CD4-positive, alpha-beta T cell treated with Interleukin-15 for 1 hour (primary cell): ENCODE results near the gene SCUBE1.

Experiments
- DNase-seq: peaks from one replicate; pipeline ENCODE4 v3.0.0-alpha.2; 2020

Gene SCUBE1

DNA sequence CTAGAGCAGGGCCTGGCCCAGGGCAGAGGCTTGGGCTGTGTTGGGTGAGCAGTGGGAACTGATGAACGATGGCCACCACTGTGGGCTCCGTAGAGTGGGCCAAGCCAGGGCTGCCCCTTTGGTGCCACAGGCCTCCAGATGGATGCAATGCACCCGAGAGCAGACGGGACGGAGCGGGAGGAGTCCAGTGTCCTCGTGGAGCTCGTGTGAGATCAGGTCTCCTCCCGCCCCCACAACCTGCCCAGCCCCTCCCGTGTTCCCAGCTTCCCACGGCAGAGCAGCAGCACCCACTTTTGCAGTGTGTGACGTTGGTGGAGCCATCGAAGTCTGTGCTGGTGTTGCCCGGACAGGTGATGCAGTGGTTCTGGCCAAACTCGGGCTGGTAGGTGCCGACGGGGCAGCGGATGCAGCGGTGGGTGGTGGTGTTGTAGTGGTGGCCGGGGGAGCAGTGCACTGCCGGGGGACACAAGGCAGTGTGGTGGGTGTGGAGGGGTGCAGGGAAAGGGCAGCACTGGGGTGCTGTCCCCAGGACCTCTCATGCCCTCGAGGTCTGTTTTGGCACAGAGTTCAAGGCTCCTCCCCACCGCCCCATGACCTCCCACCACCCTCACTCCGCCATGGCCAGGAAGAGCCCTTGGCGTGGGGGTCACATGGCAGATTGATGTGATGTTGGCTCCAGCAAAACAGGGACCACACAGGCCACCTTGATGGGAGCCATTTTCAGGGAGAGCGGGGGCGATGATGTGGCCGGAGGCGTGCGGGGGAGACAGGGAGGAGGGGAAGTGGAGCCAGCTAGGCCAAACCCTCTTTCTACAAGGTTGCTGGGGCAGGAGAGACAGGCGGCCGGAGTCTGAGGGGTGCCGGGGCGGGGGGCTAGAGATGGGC is 132.3 kb downstream of the SCUBE1 start:
- no peak for DNase-seq

DNA sequence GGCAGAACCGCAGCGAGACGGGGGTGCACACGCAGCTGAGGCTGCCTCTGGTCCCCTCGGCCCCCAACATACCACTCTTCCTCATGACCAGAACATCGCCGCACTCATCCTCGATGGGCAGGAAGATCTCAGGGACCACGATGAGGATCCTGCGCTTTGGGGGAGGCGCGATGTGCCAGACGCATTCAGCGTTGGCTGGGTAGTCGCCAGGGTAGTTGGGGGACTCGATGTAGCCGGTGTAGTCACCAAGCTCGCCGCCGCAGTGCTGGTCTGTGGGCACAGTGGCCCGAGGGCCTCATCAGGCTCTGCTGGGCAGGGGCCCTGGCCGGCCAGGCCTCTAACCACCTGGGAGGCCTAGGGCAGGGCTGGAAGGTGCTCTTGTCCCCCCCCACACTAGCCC is 133.2 kb downstream of the SCUBE1 start:
- no peak for DNase-seq

DNA sequence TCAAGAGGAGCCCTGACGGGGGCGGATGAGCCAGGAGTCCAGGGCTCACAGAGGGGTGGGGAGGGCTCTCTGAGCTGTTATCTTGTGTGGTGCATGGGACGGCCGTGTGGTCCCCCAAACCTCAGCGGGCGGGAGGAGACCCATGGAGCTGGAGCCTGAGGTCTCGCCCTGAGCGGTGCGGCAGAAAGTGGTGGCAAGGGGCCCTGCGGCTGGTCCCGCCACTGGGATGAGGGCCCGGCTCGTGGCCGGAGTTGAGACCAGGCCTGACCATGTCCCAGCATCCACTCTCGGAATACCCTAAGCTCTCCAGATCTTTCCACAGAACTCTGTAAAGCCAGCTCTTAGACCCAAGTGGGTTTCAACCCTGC is 133.7 kb downstream of the SCUBE1 start:
- DNase-seq, result no peak

DNA sequence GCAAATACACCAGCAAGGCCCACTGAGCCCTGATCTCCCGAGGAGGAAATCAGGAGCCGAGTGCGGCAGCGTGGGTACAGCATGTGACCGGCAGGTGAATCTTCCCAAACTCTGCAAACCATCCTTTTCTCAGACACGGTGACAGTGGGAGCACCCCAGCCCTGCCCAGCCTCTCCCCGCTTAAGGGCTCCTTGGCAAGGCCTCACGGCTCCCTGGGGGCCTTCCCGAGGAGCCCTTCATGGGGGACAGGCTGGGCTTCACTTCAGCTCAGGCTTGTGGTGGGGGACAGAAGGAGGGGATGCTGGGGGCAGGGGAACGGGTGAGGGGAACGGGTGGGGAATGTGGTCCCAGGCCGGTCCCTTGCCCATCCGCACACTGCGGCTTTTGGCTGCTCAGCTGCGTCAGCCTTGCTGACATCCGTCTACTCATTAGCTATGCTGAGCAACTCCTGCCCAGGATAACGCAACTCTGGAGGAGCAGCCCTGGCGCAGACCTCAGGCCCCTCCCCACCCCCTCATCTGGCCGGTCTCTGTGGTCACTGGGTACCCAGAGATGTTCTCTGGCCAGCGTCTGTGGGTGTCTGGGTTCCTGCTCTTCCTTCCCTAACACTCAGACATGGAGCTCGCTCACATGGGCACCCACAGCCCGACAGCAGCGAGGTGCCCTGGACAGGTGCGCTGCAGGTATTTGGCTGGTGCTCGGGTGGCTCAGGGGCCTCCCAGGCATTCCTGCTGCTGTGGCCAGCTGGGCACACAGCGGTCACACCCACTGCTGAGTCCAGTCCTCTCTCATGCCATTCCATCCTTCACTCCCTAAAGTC is 134.3 kb downstream of the SCUBE1 start:
- no peak for DNase-seq

DNA sequence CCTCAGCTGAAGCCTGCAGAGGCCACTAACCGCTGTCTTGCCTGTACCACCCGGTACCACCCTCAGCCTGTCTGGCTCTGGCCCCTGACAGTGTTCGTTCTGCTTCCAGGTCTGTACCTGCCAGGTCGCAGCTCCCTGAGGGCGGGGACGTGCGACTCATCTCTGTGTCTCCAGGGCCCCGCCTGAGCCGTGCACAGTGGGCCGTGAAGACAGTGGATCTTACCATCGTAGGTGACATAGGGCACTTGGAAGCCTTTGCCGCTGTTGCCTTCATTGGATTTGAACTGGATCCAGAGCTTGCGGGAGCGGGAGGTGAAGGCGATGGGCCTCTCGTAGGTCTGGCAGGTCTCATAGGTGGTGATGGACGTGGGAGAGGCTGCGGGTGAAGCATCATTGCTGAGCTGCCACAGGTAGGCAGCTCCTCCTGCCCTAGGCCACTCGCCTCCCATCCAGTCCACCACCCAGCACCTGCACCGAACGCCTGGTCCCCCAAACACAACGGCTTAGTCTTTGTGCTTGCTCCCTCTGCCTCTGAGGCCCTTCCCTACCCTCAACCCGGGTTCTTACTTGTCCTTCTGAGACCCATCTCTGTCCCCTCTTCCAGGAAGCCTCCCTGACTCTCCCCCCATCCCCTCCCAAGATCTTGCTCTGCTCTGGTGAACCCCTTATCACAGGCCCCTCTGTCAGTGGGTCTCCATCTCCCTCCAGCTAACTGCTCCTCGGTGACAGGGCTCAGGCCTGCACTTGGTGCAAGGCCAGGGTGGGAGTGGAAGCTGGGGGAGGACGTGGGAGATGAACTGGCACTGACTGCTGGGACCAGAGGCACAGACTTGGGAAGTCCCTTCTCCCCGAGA is 135.1 kb downstream of the SCUBE1 start:
- DNase-seq, result no peak

DNA sequence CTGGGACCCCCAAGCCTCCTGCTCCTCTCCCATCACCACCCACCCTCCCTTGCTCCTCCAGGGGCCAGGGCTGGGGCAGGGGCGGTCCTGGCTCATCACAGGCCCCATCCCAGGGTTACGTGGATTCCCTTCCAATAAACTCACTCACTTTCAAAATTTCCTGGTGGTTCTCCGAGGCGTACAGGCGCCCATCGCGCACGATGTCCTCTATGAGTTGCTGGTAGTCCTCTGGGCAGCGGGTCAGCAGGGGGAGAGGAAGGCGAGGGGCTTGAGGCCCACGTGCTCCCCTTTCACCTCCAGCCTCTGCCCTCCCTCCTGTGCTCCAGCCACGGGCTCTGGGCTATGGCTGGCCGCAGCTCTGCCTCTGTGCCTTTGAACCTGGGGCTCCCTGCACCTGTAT is 135.8 kb downstream of the SCUBE1 start:
- DNase-seq, result no peak

DNA sequence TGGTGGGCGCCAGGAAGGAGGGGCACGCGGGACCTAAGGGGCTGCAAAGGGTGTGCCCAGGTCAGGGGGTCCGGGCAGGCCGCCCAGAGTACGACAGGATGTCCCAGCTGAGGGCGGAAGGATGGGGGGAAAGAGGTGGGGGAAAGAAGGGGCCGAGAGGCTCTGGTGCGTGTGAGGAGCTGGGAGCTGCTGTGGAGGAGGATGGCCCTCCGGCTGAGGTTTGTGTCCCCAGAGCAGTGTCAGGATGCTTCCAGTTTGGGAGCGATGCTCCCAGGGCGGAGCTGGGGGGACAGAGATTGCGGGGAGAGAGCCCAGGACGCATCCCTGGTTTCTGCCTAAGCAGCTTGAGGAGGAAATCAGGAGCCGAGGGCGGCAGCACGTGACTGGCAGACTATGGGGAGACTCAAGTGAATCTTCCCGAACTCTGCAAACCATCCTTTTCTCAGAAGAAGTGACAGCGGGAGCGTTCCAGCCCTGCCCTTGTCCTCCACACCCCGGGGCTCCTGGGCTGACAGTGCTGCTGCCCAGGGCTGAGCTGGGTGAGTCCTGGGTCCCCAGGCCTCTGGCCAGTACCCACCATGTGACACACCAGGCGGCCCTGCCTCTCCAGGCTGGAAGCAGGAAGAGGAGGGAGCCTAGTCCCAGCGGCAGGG is 136.5 kb downstream of the SCUBE1 start:
- no peak for DNase-seq

DNA sequence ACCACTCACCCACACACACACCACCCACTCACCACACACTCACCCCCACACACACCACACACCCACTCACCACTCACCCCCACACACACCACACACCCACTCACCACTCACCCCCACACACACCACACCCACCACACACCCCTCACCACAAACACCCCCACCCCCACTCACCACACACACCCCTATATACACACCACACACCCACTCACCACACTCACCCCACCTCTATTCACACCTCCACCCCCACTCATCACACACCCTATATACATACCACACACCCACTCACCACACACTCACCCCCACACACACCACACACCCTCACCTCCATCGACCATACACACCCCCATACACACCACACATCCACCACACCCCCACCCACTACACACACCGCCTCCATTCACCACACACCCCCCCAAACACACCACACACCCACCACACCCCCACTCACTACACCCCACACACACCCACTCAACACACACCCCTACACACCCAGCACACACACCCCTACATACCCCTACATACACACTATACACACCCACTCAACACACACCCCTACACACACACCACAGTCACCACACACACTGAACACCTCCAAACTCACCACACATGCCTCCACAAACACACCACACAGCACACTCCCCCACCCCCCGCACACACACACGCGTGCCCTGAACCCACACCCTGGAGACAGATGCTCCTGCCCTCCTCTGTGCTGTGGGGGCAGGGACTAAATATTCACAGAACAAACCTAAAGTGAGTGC is 137.2 kb downstream of the SCUBE1 start:
- DNase-seq, result peak; percentile 46

DNA sequence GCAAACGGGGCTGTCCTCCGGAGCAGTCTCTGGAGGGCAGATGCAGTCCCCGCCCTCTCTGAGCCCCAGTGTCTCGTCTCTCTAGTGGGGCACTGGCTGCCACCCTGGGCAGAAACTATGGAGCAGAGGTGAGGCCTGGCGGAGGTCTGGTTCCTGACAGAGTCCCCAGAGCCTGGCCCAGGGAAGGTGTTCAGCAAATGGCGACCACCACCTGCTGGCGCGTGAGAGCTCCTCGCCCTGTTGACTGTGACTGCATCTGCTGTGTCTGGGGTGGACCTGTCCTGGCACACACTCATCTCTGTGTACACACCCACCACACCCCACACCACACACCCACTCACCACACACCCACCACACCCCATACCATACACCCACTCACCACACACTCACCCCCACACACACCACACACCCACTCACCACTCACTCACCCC is 137.9 kb downstream of the SCUBE1 start:
- no peak for DNase-seq

DNA sequence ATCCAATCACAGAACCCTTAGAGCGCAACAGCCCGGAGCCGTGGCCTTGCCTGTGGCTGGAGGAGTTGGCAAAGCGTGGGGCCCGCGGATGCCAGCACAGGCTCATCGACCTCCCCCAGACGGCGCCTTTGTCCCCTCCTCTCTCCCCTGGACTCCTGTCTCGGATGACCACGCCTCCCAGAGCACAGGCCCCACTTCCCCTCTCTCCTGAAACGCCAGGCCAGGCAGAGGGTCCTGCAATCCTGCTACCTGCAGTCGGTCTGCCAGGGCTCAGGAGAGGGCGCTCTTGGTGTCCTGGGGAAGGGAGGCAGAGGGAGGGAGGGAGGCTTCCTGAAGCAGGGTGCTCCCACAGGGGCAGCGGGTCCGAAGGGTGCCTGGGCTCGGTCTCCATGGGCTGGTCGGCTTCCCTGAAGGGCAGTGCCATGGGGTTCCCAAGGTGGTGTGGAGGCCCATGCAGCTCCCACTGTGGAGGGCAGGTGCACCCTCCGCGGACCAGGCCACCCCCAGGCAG is 139.6 kb downstream of the SCUBE1 start:
- no peak for DNase-seq

DNA sequence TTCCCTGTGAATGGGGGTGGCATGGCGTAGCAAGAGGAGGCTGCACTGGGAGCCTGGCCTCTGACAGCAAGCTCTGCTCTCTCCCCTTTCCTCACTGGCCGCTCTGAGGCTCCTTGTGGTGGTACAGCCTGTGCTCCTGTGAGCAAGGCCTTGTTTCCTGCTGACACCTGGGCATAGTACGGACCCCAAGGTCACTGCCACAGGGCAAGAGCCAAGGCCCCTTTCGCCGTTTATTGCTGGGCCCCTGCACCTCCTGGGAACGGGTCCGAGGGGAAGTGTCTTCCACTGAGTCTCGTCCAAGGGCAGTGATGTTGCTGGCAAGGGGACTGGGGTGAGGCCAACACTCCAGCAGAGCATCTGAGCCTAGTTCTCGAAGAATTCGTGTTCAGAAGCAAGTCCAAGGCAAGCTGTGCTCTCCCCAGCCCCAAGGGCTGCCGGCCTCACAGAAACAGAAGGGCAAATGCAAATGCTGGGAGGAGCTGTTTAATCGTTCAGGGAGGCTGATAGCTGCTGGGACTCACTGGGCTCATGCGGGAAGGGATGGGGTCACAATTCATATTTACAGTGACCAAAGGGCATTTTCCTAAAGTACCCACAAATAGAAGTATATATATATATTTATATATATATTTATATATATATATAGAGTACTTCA is 140.3 kb downstream of the SCUBE1 start:
- no peak for DNase-seq

DNA sequence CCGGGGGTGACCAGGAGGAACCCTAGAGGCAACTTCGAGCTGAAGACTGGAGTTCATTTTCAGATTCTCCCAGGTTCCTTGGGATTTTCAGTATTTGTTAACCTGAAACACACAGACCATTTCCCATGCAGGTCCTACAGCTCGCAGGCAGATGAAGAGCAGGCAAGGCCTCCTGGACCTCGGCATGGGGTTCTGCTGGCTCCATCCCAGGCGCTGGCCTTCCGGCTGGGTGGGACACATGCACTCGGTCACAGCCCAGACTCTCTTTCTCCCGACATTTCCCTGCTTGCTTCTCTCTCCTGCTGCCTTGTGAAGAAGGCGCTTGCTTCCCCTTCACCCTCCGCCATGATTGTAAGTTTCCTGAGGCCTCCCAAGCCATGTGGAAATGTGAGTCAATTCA is 140.8 kb downstream of the SCUBE1 start:
- no peak for DNase-seq

DNA sequence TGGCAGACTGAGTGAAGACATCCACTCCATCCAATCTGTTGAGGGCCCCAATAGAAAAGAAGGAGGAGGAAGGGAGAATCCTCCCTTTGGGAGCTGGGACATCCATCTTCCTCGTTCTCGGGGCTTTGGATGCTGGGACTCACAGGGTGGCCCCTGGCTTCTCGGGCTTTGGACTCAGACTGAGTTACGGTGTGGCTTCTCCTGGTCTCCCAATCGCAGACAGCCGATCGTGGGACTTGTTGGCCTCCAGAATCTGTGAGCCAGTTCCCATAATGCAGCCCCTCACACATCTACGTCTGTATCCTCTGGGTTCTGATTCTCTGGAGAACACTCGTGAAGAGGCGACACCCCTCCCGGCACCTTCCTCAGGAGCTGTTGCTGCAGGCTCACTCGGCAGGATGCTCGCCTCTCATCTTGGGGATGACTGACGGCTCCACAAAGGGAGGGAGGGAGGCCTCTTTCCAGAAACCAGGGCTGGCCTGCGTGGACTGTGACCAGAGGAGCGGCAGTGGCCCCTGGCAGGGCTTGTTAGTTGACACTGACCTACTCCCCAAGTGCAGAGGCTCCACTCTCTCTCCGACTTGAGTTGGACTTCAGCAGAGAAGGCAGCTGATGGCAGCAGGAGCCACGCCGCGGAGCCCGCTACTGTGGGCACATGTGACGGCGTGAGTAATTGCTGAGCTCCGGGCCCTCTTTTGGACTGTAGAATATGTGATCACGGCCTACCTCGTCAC is 141.5 kb downstream of the SCUBE1 start:
- DNase-seq, result no peak

DNA sequence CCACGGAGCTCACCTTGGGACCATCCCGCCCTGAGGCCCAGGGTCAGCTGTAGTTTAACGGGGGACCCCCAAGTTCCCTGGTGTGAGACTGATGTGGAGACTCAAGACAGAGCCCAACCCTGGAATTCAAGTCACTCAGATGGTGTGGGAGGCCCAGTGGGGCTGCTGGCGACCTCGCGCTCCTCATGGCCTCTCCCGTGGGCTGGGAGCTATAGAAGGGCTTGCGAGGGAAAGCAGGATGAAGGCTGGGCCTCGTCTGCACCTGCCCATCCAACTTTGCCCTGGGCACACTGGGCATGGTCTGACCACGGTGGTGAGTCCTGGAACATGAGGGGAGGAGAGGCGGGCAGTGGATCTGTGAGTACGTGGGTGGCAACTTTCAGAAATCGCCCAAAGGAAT is 142.6 kb downstream of the SCUBE1 start:
- DNase-seq, result no peak

DNA sequence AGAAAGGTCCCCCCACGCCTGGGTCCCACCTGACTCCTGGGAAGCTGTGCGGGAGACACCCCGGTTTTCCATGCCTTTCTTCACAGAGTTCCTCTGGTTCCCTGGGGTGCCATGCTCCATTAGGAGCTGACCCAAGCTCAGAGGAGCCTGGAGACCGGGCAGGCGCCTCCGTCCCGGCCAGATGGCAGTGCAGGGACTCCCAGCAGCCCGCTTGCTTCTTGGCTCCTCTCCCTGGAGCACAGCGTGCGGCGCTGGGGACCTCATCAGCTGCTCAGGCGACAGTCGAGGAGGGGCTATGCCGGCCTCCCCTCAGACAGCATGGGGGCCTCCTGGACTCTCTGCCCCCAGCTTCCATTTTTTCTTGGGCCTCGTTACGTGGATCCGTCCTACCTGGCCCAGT is 143.1 kb downstream of the SCUBE1 start:
- DNase-seq, result no peak

DNA sequence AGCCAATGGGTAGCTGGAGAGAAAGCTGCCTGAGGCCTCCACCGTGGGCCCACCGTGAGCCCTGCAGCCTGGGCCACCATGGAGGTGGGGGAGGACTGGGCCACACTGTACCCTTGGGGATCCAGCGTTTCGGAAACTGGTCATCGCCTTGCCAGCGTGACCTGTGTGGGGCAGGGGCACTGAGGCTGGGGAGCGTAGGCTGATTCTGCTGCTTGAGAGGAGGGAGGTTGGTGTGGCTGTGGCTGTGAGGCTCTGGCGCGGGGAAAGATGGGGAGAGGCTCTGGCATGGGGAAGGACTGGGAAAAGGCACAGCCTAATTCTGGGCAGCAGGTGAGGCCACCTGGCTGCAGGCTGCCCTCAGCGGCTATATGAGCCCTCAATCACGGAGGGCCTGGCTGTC is 143.6 kb downstream of the SCUBE1 start:
- no peak for DNase-seq

DNA sequence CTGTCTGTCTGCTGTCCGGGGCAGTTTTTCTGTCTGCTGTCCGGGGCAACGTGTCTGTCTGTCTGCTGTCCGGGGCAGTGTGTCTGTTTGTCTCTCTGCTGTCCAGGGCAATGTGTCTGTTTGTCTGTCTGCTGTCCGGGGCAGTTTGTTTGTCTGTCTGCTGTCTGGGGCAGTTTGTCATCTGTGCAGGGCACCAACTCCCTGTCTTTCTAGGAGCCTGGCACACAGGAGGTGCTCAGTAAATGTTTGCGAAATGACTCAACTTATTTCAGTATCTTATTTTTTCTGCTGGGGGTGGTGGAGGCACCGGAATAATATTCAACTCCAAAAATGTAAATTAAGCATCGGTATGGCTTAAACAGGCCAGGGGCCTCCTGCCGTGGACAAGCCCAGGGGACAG is 144.2 kb downstream of the SCUBE1 start:
- DNase-seq, result no peak

DNA sequence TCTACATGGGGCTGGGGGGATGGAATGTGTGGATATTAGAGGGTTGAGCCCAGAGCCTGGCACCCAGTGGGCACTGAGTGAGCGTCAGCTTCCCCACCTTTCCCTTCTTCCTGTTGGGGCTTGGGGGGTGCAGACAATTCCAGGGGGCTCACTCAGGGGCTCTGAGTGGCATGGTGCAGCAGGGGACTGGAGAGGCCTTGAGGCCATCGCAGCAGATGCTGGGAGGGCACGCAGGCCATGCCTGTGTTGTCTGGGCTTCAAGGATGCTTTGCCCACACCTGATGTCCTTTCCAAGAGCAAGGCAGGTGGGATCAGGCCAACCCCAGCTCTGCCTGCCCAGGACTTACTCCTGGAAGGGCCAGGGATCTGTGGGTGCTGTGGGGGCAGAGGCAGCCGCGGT is 145.0 kb downstream of the SCUBE1 start:
- DNase-seq, result no peak

DNA sequence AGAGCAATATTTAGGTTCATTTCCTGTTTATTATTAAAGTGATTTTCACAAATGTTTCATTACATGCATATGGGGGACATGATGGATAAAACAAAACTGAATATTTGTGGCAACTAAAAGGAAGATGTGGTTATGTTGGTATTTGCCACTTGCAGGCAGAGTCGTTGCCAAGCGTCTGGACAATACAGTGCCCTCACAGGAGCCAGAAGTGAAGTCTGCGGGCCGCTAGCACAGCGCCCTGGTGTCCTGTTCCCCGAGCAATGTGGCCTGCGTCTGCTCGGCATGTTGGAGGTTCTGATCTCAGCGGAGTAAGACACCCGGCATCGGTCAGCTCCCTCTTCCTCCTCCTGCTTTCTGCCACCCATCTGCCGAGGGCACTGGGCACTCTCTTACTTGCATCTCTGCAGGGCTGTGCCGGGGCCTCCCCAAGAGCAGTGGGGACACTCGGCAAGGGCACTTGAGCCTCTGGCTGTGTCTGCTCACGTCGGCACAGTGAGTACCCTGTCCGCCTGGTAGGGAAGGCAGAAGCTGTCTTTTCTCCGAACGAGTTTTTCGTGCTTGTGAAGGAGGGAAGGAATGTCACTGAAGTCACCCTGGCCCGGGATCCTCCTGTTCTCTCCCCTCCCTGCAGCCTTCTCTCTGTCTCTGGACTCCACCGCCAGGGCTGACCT is 145.8 kb downstream of the SCUBE1 start:
- no peak for DNase-seq

DNA sequence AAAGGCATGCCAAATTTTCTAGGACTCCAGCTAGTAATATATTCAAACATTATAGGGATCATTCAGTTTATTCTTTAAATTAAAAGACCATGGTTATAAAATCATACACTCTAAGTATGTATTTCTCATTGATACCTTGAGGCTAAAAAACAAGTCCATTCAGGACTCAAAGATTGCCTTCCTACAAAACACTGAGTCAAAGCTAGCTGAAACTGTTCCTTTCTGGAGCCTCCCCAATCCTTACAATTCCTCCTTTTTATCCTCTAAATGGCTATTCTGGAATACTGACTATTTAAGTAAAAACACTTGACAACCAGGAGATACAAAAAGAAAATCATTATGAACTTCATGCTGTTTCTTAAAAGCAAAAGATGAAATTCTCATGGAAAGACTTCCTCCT is 151.3 kb downstream of the SCUBE1 start:
- no peak for DNase-seq
